ENCODE results near the gene SLC7A7.

DNA sequence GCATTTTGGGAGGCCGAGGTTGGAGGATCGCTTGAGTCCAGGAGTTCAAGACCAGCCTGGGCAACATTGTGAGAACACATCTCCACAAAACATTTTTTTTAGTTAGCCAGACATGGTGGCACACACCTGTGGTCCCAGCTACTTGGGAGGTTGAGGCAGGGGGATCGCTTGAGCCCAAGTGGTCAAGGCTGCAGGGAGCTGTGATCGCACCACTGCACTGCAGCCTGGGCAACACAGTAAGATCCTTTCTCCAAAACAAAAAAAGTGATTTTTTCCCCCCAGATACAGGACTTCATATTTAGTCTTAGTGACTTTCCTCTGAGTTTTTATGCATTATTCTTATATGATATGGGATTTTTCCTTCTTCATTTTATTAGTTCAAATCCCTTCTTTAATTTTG lies 28.6 kb downstream of the SLC7A7 start:
- TF ChIP-seq EZH2phosphoT487 (IDR thresholded peaks at IDR 0.05; ENCODE audit: insufficient read depth, low read depth) (no peak), EZH2 (IDR thresholded peaks at IDR 0.05; ENCODE audit: insufficient read depth, poor library complexity, severe bottlenecking) (no peak)

Measured in GM23248 (cell line).